Panc1 (cell line): Measurements from ENCODE around the gene SETD3. TPM values are rescaled to one million over a fixed set of nuclear protein-coding genes. Genes with fewer than 3 reads are reported as not detected.

Source experiments
- ATAC-seq: fragments of 200-7000 bp; cut with Tn5 transposase; 2 replicates; pipeline ENCODE4 v1.9.1; 2020; ENCODE audit warnings: mild to moderate bottlenecking, moderate library complexity
- BruUV-seq: library from RNA; stranded (reverse); fragments of 400-500 nt; replicated peaks from 2 replicates; lab custom pipeline; 2021; lab: Mats Ljungman, UMichigan
- CTCF ChIA-PET: fragments of 300-600 bp; sonication (Branson Sonifier 250); formaldehyde crosslinking; loops from one replicate; lab custom pipeline; 2022; ENCODE audit warnings: antibody characterized with exemption; lab: Charles Lee
- POLR2A ChIA-PET: fragments of 300-600 bp; sonication (Branson Sonifier 250); formaldehyde crosslinking; loops from one replicate; lab custom pipeline; 2022; ENCODE audit warnings: antibody characterized with exemption; lab: Charles Lee
- DNase-seq: peaks from one replicate; pipeline ENCODE4 v3.0.0-alpha.2; 2010; ENCODE audit warnings: low read depth, low spot score
- H3K27ac ChIP-seq: 2 replicates; pipeline ENCODE4 v1.5.1; 2011; ENCODE audit warnings: mild to moderate bottlenecking, low read length, inconsistent platforms
- H3K27me3 ChIP-seq: fragments of 200-500 bp; sonication (Bioruptor generic); 2 replicates; pipeline ENCODE4 v1.6.0; 2014; ENCODE audit warnings: low read length, inconsistent platforms; ENCODE audit not compliant: control insufficient read depth, insufficient read depth
- H3K36me3 ChIP-seq: fragments of 200-500 bp; sonication (Bioruptor generic); 2 replicates; pipeline ENCODE4 v1.5.1; 2014; ENCODE audit warnings: inconsistent platforms, mild to moderate bottlenecking, low read length, moderate library complexity; ENCODE audit not compliant: control insufficient read depth, insufficient read depth
- H3K4me1 ChIP-seq: 2 replicates; pipeline ENCODE4 v1.5.1; 2011; ENCODE audit warnings: inconsistent platforms, mild to moderate bottlenecking, low read length, moderate library complexity; ENCODE audit not compliant: control insufficient read depth, insufficient read depth
- H3K4me3 ChIP-seq, 2 experiments: 2 replicates each; pipeline ENCODE4 v1.5.1; 2011 to 2012; ENCODE audit warnings: low read depth in 2 of 2, low read length in 2 of 2, mild to moderate bottlenecking in 2 of 2, inconsistent platforms in 1 of 2, moderate library complexity in 1 of 2
- H3K9me3 ChIP-seq: fragments of 200-500 bp; sonication (Bioruptor generic); 2 replicates; pipeline ENCODE4 v1.5.1; 2014; ENCODE audit warnings: low read depth, mild to moderate bottlenecking, inconsistent platforms, low read length, moderate library complexity; ENCODE audit not compliant: control insufficient read depth, insufficient read depth
- POLR2AphosphoS5 ChIP-seq: IDR thresholded peaks from 2 replicates; pipeline ENCODE4 v1.6.1; 2012; ENCODE audit warnings: mild to moderate bottlenecking, low read depth, low read length, moderate library complexity
- SIN3A ChIP-seq: IDR thresholded peaks from 2 replicates; pipeline ENCODE4 v1.6.1; 2012; ENCODE audit warnings: low read depth, mild to moderate bottlenecking, low read length, moderate library complexity, borderline replicate concordance; ENCODE audit not compliant: insufficient read depth
- TCF7L2 ChIP-seq: IDR thresholded peaks from 2 replicates; pipeline ENCODE4 v1.6.1; 2011; ENCODE audit warnings: mild to moderate bottlenecking, low read depth, low read length, inconsistent platforms
- in situ Hi-C: cut with HindIII; loops from 2 replicates; pipeline ENCODE4 v1.10.0; 2016; ENCODE audit warnings: low sequenced_read_pairs, low pct_unique_long_range_greater_than_20kb
- intact Hi-C: fragments of 100-400 bp; cut with micrococcal nuclease; formaldehyde crosslinking; loops from one replicate; pipeline ENCODE4 v1.10.0; 2022; ENCODE audit not compliant: unreplicated experiment
- total RNA-seq: library from RNA; stranded (reverse); gene quantifications from one replicate; pipeline ENCODE4 v1.2.1, GENCODE V29; 2021; ENCODE audit not compliant: unreplicated experiment
- TF ChIP-seq, protein P1 (sequence below), 2 experiments: IDR thresholded peaks; 2 replicates each; pipeline ENCODE4 v1.6.1; 2011 to 2012; ENCODE audit warnings: low read depth in 2 of 2, control low read depth in 1 of 2, low read length in 1 of 2, mild to moderate bottlenecking in 1 of 2, moderate library complexity in 1 of 2; ENCODE audit not compliant: insufficient read depth in 1 of 2
- TF ChIP-seq, protein P2 (sequence below): fragments of 450-650 bp; IDR thresholded peaks from 2 replicates; pipeline ENCODE4 v1.5.1; 2017; ENCODE audit warnings: mild to moderate bottlenecking

The SETD3 gene
- total RNA-seq, 1 experiment from 2014 or later: 51.1 TPM

DNA sequence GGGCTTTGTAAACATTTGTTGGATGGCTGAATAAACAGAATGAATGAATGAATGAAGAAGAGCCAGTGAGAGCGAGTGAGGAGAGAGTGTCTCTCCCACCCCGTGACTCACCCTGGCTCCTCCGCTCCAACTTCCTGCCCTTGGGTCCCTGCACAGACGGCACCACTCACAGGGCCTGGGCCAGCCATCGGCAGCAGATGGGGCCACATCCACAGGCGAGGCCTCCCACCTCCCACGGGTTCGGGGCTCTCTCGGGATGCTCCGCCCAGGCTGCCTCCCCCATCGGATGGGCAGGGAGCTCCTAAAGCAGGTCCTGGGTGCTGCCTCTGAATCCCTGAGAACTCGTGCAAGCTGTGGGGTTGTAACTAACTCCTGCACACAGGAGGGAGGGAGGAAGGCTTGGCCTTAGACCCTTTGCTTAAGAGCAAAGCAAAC, 41.8 kb upstream of the SETD3 start:
- TF ChIP-seq POLR2AphosphoS5 (no peak), SIN3A (no peak), TCF7L2 (no peak)
- TF ChIP-seq, protein P1, sequence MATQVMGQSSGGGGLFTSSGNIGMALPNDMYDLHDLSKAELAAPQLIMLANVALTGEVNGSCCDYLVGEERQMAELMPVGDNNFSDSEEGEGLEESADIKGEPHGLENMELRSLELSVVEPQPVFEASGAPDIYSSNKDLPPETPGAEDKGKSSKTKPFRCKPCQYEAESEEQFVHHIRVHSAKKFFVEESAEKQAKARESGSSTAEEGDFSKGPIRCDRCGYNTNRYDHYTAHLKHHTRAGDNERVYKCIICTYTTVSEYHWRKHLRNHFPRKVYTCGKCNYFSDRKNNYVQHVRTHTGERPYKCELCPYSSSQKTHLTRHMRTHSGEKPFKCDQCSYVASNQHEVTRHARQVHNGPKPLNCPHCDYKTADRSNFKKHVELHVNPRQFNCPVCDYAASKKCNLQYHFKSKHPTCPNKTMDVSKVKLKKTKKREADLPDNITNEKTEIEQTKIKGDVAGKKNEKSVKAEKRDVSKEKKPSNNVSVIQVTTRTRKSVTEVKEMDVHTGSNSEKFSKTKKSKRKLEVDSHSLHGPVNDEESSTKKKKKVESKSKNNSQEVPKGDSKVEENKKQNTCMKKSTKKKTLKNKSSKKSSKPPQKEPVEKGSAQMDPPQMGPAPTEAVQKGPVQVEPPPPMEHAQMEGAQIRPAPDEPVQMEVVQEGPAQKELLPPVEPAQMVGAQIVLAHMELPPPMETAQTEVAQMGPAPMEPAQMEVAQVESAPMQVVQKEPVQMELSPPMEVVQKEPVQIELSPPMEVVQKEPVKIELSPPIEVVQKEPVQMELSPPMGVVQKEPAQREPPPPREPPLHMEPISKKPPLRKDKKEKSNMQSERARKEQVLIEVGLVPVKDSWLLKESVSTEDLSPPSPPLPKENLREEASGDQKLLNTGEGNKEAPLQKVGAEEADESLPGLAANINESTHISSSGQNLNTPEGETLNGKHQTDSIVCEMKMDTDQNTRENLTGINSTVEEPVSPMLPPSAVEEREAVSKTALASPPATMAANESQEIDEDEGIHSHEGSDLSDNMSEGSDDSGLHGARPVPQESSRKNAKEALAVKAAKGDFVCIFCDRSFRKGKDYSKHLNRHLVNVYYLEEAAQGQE (IDR thresholded peaks at IDR 0.05; ENCODE audit: insufficient read depth in 1 of 2, low read depth in 2 of 2, low read length in 1 of 2): no peak
- TF ChIP-seq, protein P2, sequence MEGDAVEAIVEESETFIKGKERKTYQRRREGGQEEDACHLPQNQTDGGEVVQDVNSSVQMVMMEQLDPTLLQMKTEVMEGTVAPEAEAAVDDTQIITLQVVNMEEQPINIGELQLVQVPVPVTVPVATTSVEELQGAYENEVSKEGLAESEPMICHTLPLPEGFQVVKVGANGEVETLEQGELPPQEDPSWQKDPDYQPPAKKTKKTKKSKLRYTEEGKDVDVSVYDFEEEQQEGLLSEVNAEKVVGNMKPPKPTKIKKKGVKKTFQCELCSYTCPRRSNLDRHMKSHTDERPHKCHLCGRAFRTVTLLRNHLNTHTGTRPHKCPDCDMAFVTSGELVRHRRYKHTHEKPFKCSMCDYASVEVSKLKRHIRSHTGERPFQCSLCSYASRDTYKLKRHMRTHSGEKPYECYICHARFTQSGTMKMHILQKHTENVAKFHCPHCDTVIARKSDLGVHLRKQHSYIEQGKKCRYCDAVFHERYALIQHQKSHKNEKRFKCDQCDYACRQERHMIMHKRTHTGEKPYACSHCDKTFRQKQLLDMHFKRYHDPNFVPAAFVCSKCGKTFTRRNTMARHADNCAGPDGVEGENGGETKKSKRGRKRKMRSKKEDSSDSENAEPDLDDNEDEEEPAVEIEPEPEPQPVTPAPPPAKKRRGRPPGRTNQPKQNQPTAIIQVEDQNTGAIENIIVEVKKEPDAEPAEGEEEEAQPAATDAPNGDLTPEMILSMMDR: no peak
- no peaks in the 10 kb centered on the region for H3K36me3 ChIP-seq
- DNase-seq (no peak), ATAC-seq (peak; percentile 54)
- CTCF ChIA-PET: interaction anchor here (1.4 kb wide), 1 partner anchor 52 kb away, joined by 3 read pairs; no protein-coding TSS in a partner anchor
- peak overlapping the region; percentile 81 for H3K27ac ChIP-seq
- in situ Hi-C loops: no loop called here
- intact Hi-C loops: loop anchor here (2.0 kb wide), 1 partner anchor 32 kb away; no protein-coding TSS in a partner anchor
- no peaks in the 10 kb centered on the region for H3K9me3 ChIP-seq
- POLR2A ChIA-PET: no interaction called here
- peaks cover 82% of the 10 kb centered on the region for H3K4me1 ChIP-seq
- BruUV-seq: no TSS peak
- H3K27me3 ChIP-seq: no peaks in the 10 kb centered on the region
- H3K4me3 ChIP-seq: no peak overlapping the region

DNA sequence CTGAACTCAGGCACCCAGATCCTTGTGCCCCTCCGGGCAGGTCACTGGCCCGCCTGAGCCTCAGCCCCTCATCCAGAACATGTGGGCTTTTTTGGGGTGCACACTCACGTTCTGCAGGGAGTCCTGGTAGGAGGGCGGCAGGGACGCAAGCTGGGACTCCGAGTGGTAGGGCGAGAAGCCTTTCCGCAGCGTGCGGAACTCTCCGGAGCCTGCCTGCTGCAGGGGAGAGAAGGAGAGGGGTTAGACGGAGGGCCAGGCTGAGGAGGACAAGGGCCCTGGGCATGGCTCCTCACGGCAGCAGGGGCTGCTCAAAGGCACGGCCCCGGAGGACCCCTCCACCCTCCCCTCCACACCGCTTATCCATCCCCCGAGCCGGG, 41.4 kb upstream of the SETD3 start:
- DNase-seq (no peak), ATAC-seq (no peak)
- BruUV-seq: no TSS peak
- H3K36me3 ChIP-seq: no peaks in the 10 kb centered on the region
- H3K27me3 ChIP-seq: no peaks in the 10 kb centered on the region
- H3K9me3 ChIP-seq: no peaks in the 10 kb centered on the region
- in situ Hi-C loops: no loop called here
- peak overlapping the region; percentile 81 for H3K27ac ChIP-seq
- ChIA-PET POLR2A (no interaction called here), CTCF (interaction anchor here (1.4 kb wide), 1 partner anchor 52 kb away, joined by 3 read pairs; no protein-coding TSS in a partner anchor)
- H3K4me3 ChIP-seq: no peak overlapping the region
- TF ChIP-seq TCF7L2 (no peak), POLR2AphosphoS5 (no peak), SIN3A (no peak)
- TF ChIP-seq, protein P2: no peak
- TF ChIP-seq, protein P1 (IDR thresholded peaks at IDR 0.05; ENCODE audit: insufficient read depth in 1 of 2, low read depth in 2 of 2, low read length in 1 of 2): no peak
- intact Hi-C loops: loop anchor here (2.0 kb wide), 1 partner anchor 33 kb away; no protein-coding TSS in a partner anchor
- H3K4me1 ChIP-seq: peaks cover 78% of the 10 kb centered on the region
